ENCODE data around the gene DHX30. TPM values are rescaled to one million over a fixed set of nuclear protein-coding genes. Genes with fewer than 3 reads are reported as not detected.

The DHX30 gene, protein sequence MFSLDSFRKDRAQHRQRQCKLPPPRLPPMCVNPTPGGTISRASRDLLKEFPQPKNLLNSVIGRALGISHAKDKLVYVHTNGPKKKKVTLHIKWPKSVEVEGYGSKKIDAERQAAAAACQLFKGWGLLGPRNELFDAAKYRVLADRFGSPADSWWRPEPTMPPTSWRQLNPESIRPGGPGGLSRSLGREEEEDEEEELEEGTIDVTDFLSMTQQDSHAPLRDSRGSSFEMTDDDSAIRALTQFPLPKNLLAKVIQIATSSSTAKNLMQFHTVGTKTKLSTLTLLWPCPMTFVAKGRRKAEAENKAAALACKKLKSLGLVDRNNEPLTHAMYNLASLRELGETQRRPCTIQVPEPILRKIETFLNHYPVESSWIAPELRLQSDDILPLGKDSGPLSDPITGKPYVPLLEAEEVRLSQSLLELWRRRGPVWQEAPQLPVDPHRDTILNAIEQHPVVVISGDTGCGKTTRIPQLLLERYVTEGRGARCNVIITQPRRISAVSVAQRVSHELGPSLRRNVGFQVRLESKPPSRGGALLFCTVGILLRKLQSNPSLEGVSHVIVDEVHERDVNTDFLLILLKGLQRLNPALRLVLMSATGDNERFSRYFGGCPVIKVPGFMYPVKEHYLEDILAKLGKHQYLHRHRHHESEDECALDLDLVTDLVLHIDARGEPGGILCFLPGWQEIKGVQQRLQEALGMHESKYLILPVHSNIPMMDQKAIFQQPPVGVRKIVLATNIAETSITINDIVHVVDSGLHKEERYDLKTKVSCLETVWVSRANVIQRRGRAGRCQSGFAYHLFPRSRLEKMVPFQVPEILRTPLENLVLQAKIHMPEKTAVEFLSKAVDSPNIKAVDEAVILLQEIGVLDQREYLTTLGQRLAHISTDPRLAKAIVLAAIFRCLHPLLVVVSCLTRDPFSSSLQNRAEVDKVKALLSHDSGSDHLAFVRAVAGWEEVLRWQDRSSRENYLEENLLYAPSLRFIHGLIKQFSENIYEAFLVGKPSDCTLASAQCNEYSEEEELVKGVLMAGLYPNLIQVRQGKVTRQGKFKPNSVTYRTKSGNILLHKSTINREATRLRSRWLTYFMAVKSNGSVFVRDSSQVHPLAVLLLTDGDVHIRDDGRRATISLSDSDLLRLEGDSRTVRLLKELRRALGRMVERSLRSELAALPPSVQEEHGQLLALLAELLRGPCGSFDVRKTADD
- 30.8 and 40.5 TPM in 2 replicates for total RNA-seq

DNA sequence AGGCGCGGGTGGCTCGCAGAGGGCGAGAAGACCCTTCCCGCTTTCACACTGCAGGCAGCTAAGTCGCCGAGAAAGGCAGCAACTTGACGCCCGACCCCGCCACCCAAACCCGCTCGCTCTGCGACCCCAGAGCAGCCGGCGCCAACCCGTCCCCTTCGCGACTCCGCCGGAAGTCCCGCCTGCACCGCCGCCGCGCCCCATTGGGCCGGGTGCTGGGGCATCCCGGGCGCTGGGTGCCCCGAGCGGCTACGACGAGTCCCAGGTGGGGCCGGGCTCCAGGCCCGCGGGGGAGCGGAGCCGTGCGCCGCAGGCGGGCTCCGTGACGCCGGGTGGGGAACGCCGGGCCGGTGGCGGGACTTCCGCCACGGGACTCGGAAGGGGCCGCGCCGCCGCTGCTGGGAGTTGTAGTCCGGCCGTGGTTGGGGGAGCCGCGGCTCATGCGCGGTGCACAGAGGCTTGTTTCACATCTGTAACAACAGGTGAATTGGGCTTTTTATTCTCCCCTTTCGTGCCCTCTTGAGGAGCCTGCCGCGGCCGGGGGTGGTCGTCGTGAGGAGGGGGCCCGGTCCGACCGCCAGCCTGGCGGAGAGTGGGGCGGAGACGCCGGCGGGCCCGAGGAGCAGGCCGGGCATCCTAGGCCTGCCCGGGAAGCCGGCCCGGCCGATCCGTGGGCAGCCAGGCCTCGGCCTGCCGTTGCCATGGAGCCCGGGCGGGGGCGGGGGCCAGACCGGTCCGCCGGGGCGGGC is at the start of gene DHX30:
Gene DHX30, plus strand, starts transcription at position 405 of the 746 bp plus-strand sequence. CDS start 7,546 bp downstream, outside the sequence.

DNA sequence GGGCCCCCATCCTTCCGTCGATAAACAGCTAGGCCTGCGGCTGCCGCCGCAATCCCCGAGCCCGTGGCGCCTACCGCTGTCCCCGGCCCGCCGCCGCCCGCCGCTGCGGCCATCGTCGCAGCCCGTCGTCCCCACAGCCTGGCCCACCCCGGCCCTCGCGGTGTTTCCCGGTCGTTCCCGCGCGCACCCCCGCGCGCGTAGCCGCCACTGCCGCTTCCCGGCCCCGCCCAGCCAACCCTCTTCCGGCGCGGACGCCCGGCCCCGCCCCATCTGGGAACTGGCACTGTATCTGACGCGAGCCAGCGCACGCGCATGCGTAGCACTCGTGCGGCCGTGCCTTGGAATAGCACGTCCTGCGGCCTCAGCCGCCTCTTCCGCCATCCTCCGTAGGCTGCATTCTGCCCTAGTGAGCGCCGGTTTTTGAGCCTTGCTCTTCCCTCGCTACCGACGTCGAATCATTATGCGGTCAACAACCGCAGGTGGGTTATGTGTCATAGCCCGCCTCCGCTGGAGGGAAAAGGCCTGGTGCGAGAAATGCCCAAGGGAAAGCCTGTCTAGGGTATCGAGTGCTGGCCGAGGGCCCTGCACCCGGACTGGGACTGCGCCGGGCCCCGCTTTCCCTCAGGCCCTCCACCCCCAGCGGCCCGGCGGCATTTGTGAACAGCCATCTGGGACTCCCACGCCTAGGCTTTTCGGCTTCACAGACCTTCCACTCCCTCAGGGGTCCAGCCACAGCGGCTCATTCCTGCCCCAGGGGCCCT is 21.1 kb upstream of the DHX30 start, which contains the start of gene SMARCC1:
Gene SMARCC1, minus strand, starts transcription at position 209 of the 761 bp plus-strand sequence. Its CDS starts 96 bp downstream, at position 113.

Other genes starting within 250 kb of the DHX30 start
- 0.70 TPM in 1 of 2 replicates, not detected in the other for gene CSPG5, start 224.3 kb upstream of the DHX30 start, total RNA-seq
- gene SMARCC1, start 21.2 kb upstream of the DHX30 start, total RNA-seq, result 22.4 and 37.2 TPM in 2 replicates
- 143 and 149 TPM in 2 replicates for gene MAP4, start 213.3 kb downstream of the DHX30 start, total RNA-seq

Measured in pericardium fibroblast (primary cell).